ENCODE results near the gene FAM81B. TPM values are rescaled to one million over a fixed set of nuclear protein-coding genes. Genes with fewer than 3 reads are reported as not detected.

Gene FAM81B
- total RNA-seq, 2 experiments from 2014 or later = not detected

GRCh38 chr5:95446560-95447221 is 55.5 kb downstream of the FAM81B start:
- Mint-ChIP-seq H3K4me1 (ENCODE audit: low read depth) (no peaks in the 10 kb centered on the region), H3K4me3 (no peak overlapping the region), H3K9me3 (no peaks in the 10 kb centered on the region), H3K27me3 (ENCODE audit: low read depth) (peaks cover 15% of the 10 kb centered on the region), H3K27ac (no peak overlapping the region), H3K36me3 (ENCODE audit: low read depth) (no peaks in the 10 kb centered on the region)
- intact Hi-C loops (cut with micrococcal nuclease) = loop anchor here (10.0 kb wide), 1 partner anchor 482 kb away; no protein-coding TSS in a partner anchor
- no peak for DNase-seq
- CTCF ChIA-PET = no interaction called here

GRCh38 chr5:95447961-95448360 is 56.8 kb downstream of the FAM81B start:
- H3K27ac Mint-ChIP-seq = no peak overlapping the region

GRCh38 chr5:95448789-95449188 is 57.6 kb downstream of the FAM81B start:
- CTCF ChIA-PET = interaction anchor here (0.9 kb wide), 1 partner anchor 9 kb away, joined by 4 read pairs; no protein-coding TSS in a partner anchor
- H3K36me3 Mint-ChIP-seq (ENCODE audit: low read depth) = no peaks in the 10 kb centered on the region
- DNase-seq = no peak
- peaks cover 13% of the 10 kb centered on the region for H3K27me3 Mint-ChIP-seq (ENCODE audit: low read depth)
- intact Hi-C loops (cut with micrococcal nuclease) = loop anchor here (10.0 kb wide), 1 partner anchor 484 kb away; no protein-coding TSS in a partner anchor
- no peaks in the 10 kb centered on the region for H3K4me1 Mint-ChIP-seq (ENCODE audit: low read depth)
- H3K4me3 Mint-ChIP-seq = no peak overlapping the region
- H3K9me3 Mint-ChIP-seq = no peaks in the 10 kb centered on the region
- no peak overlapping the region for H3K27ac Mint-ChIP-seq

More at GRCh38 chr5:95447961-95448360, 56.8 kb downstream of the FAM81B start:
- intact Hi-C loops (cut with micrococcal nuclease) = loop anchor here (10.0 kb wide), 1 partner anchor 483 kb away; no protein-coding TSS in a partner anchor
- Mint-ChIP-seq H3K9me3 (no peaks in the 10 kb centered on the region), H3K36me3 (ENCODE audit: low read depth) (no peaks in the 10 kb centered on the region), H3K4me3 (no peak overlapping the region), H3K4me1 (ENCODE audit: low read depth) (no peaks in the 10 kb centered on the region), H3K27me3 (ENCODE audit: low read depth) (peaks cover 13% of the 10 kb centered on the region)
- no peak for DNase-seq
- CTCF ChIA-PET = no interaction called here

- Mint-ChIP-seq H3K4me1 (ENCODE audit: low read depth) (no peaks in the 10 kb centered on the region), H3K27me3 (ENCODE audit: low read depth) (peaks cover 8% of the 10 kb centered on the region), H3K36me3 (ENCODE audit: low read depth) (no peaks in the 10 kb centered on the region), H3K9me3 (no peaks in the 10 kb centered on the region), H3K4me3 (no peak overlapping the region), H3K27ac (no peak overlapping the region)
- intact Hi-C loops (cut with micrococcal nuclease) = loop anchor here (10.0 kb wide), 1 partner anchor 485 kb away; no protein-coding TSS in a partner anchor
- CTCF ChIA-PET = no interaction called here
- no peak for DNase-seq
Measured at GRCh38 chr5:95449460-95449859, 58.3 kb downstream of the FAM81B start.

- no peaks in the 10 kb centered on the region for H3K9me3 Mint-ChIP-seq
- H3K4me1 Mint-ChIP-seq (ENCODE audit: low read depth) = no peaks in the 10 kb centered on the region
- H3K36me3 Mint-ChIP-seq (ENCODE audit: low read depth) = no peaks in the 10 kb centered on the region
- no peak for DNase-seq
- H3K4me3 Mint-ChIP-seq = no peak overlapping the region
- H3K27me3 Mint-ChIP-seq (ENCODE audit: low read depth) = no peaks in the 10 kb centered on the region
- CTCF ChIA-PET = no interaction called here
- intact Hi-C loops (cut with micrococcal nuclease) = no loop called here
- no peak overlapping the region for H3K27ac Mint-ChIP-seq
Measured at GRCh38 chr5:95454536-95454935, 63.4 kb downstream of the FAM81B start.

- H3K27ac Mint-ChIP-seq = no peak overlapping the region
- intact Hi-C loops (cut with micrococcal nuclease) = no loop called here
- no peaks in the 10 kb centered on the region for H3K27me3 Mint-ChIP-seq (ENCODE audit: low read depth)
- no peaks in the 10 kb centered on the region for H3K4me1 Mint-ChIP-seq (ENCODE audit: low read depth)
- peaks cover 16% of the 10 kb centered on the region for H3K36me3 Mint-ChIP-seq (ENCODE audit: low read depth)
- H3K9me3 Mint-ChIP-seq = no peaks in the 10 kb centered on the region
- CTCF ChIA-PET = interaction anchor here (0.5 kb wide), 1 partner anchor 322 kb away, joined by 3 read pairs; no protein-coding TSS in a partner anchor
- DNase-seq = no peak
- H3K4me3 Mint-ChIP-seq = no peak overlapping the region
Measured at GRCh38 chr5:95460665-95461064, 69.5 kb downstream of the FAM81B start.

GRCh38 chr5:95471487-95471886 is 80.3 kb downstream of the FAM81B start:
- intact Hi-C loops (cut with micrococcal nuclease) = no loop called here
- DNase-seq = no peak
- Mint-ChIP-seq H3K9me3 (no peaks in the 10 kb centered on the region), H3K36me3 (ENCODE audit: low read depth) (peaks cover 9% of the 10 kb centered on the region), H3K4me3 (no peak overlapping the region), H3K27me3 (ENCODE audit: low read depth) (no peaks in the 10 kb centered on the region), H3K4me1 (ENCODE audit: low read depth) (no peaks in the 10 kb centered on the region), H3K27ac (no peak overlapping the region)
- CTCF ChIA-PET = no interaction called here

GRCh38 chr5:95471942-95472341 is 80.8 kb downstream of the FAM81B start:
- H3K9me3 Mint-ChIP-seq = no peaks in the 10 kb centered on the region
- no peak overlapping the region for H3K4me3 Mint-ChIP-seq
- no peaks in the 10 kb centered on the region for H3K27me3 Mint-ChIP-seq (ENCODE audit: low read depth)
- no peak for DNase-seq
- intact Hi-C loops (cut with micrococcal nuclease) = no loop called here
- H3K27ac Mint-ChIP-seq = no peak overlapping the region
- H3K4me1 Mint-ChIP-seq (ENCODE audit: low read depth) = no peaks in the 10 kb centered on the region
- H3K36me3 Mint-ChIP-seq (ENCODE audit: low read depth) = peaks cover 9% of the 10 kb centered on the region
- CTCF ChIA-PET = no interaction called here

GRCh38 chr5:95484421-95484820 is 93.3 kb downstream of the FAM81B start:
- peaks cover 18% of the 10 kb centered on the region for H3K9me3 Mint-ChIP-seq
- H3K4me3 Mint-ChIP-seq = no peak overlapping the region
- intact Hi-C loops (cut with micrococcal nuclease) = no loop called here
- peaks cover 69% of the 10 kb centered on the region for H3K36me3 Mint-ChIP-seq (ENCODE audit: low read depth)
- no peaks in the 10 kb centered on the region for H3K27me3 Mint-ChIP-seq (ENCODE audit: low read depth)
- no peak for DNase-seq
- no peak overlapping the region for H3K27ac Mint-ChIP-seq
- CTCF ChIA-PET = no interaction called here
- peaks cover 2% of the 10 kb centered on the region for H3K4me1 Mint-ChIP-seq (ENCODE audit: low read depth)

- no peak for DNase-seq
- H3K36me3 Mint-ChIP-seq (ENCODE audit: low read depth) = peaks cover 71% of the 10 kb centered on the region
- H3K27ac Mint-ChIP-seq = no peak overlapping the region
- intact Hi-C loops (cut with micrococcal nuclease) = no loop called here
- H3K9me3 Mint-ChIP-seq = peaks cover 22% of the 10 kb centered on the region
- H3K4me3 Mint-ChIP-seq = no peak overlapping the region
- no peaks in the 10 kb centered on the region for H3K27me3 Mint-ChIP-seq (ENCODE audit: low read depth)
- H3K4me1 Mint-ChIP-seq (ENCODE audit: low read depth) = peaks cover 2% of the 10 kb centered on the region
- CTCF ChIA-PET = interaction anchor here (0.6 kb wide), 1 partner anchor 17 kb away, joined by 4 read pairs; no protein-coding TSS in a partner anchor
Measured at GRCh38 chr5:95486191-95486590, 95.0 kb downstream of the FAM81B start.

GRCh38 chr5:95487880-95488279 is 96.7 kb downstream of the FAM81B start:
- CTCF ChIA-PET = no interaction called here
- Mint-ChIP-seq H3K36me3 (ENCODE audit: low read depth) (peaks cover 70% of the 10 kb centered on the region), H3K4me1 (ENCODE audit: low read depth) (peaks cover 2% of the 10 kb centered on the region), H3K9me3 (peaks cover 22% of the 10 kb centered on the region), H3K27ac (no peak overlapping the region), H3K27me3 (ENCODE audit: low read depth) (no peaks in the 10 kb centered on the region), H3K4me3 (no peak overlapping the region)
- intact Hi-C loops (cut with micrococcal nuclease) = no loop called here
- no peak for DNase-seq
